ENCODE measurements around the gene IKZF1.

Gene IKZF1

DNA sequence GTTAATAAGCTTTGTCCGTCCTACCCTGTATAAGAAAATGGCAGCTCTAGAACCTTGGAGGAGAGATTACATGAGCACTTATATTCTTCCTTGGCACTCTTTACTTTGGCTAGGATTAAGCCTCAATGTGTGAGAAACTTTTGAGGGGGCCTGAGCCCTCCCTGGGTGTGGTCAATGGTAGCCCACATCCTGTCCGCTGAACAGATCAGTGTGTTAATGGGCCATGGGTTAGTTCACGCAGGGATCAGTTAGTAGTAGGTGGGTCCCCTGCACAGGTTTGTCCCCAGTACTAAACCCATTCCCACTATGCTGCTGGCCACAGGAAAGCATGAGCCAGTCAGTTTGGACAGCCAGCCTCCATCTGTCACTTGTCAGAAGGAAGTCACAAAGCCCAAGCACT lies 20.2 kb upstream of the IKZF1 start:
- no peak for DNase-seq

DNA sequence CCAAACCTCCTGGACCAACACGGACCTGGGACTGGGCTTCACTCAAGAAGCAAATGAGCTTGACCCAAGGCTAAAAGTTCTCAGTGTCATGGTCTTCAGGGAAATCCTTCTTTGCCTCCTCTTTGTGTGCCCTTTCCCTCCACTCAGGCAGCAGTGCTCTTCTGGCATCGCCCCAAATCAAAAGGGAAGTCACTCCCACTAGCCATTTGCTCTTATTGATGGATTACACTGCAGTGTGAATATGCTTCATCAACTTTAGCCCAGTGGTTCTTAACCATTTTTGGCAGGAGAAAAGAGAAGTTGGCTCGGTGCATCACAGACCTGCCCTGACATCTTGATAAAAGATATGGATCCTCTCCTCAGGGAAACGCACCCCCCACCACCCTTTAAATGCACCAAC lies 19.2 kb upstream of the IKZF1 start:
- no peak for DNase-seq

DNA sequence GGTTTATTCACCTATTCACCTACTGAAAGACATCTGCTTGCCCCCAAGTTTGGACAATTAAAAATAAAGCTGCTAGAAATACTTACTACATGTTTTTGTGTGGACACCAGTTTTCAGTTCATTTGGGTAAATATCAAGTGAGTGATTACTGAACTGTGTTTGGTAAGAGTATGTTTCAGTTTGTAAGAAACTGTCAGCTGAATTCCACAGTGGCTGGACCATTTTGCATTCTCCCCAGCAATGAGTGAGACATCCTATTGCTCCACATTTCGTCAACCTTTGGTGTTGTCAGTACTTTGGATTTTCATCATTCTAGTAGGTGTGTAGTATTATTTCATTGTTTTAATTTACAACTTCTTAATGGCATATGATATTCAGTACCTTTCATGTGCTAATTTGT lies 17.4 kb upstream of the IKZF1 start:
- DNase-seq: no peak

DNA sequence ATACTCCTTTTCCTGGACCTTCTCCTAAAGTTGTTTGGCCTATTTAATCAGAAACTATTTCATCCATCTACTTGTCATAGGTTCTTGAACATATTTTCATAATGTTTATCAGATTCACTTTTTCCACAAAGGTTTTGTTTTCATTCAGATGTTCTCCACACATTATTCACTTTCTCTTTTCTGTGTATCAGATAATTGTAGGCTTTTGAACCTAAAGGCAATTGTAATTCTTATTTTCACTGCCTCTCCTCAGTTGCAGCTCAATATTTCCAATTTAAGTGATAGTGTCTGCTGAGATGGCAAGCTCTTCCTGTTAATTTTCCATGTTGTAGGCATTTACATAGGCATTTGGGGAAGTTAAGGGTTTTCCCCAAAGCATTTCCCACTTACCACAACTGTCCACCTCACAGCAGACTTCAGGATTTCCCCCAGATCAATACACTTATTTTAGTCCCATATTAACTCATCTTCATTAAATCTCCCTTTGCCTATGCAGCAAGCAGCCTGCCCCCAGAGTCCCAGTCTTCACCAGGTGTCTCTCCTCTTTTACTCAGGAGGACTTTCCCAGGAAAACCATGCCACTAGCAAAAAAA lies 12.3 kb upstream of the IKZF1 start:
- DNase-seq: no peak

DNA sequence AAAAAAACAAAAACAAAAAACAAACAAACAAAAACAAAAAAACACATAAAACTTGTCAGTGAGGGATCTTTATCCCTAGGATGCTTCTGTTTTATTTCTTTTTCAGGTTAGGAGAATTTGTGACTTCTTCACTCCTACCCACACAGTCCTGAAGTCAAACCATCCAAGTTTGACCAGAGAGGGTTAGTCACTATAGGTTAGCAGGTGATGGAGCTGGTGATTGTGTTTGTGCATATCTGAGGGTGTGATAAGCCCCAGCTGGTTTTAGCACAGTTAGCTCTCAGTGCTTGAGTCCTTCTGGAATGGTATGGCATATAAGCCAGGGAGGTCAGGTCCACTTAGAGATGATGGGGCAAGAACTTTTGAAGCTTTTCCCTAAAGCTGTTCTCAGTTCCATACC lies 11.8 kb upstream of the IKZF1 start:
- DNase-seq: no peak

DNA sequence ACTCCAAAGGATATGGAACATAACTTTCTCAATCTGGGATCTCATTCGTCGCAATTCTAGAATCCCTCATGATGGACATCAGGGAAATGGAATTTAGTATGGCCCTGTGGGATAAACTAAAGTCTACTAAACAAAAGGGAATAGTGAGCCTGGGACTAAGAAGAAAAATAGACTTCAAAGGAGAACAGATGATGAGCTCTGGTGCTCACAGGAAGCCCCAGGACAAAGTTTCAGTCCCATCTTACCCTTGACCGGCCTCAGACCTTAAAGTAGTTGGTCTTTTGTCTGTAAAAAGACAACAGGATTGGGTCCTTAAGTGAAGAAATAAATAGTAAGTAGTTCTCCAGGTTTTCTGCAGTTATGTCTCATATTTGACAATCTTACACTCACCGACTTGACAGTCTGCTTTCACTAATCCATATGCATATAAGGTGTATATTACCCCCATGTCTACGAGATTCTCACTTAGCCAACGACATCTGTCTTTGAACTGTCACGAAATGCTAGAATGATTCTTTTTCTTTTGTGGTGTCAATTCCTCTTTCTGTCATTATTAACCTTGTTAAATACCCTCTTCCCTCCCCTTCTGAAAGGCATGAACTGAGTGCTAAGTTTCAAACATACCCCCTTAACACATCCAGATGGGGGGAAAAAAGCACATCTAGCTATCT lies 10.9 kb upstream of the IKZF1 start:
- no peak for DNase-seq

DNA sequence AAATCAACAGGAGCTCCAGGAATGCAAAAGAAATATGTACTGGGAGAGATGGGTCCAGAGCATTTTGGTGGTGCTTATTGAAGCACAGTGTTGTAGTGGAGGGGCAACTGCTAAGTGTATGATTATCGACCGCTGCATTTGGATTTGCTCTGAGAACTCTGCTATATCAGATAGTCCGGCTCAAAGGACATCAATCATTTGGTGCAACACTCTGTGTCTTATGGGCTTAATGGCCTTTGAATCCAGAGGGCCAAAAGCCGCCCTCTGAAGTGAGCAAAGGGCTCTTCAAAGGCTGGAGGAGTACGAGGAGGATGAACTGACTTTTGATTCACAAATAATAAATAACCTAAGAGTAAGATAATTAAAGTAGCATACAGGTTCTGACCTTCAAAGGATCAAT lies 9.4 kb upstream of the IKZF1 start:
- no peak for DNase-seq

DNA sequence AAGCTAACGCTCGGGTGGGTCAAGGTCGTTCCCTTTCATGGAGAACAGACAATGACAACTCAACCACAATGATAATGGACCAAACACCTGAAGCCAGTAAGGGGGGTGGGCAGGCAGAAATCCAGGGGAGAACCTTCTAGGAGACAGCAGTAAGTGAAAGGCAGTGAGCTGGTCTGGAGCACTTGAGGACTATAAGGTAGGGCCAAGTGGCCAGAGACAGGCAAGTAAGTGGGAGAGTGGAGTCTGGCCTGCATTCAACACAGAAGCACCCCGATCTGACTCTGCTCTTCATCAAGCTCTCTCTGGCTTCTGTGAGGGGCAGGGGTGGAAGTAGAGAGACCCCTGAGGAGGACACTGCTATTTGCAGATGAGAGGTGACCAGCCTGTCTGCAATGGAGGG lies 7.7 kb upstream of the IKZF1 start:
- DNase-seq: no peak

DNA sequence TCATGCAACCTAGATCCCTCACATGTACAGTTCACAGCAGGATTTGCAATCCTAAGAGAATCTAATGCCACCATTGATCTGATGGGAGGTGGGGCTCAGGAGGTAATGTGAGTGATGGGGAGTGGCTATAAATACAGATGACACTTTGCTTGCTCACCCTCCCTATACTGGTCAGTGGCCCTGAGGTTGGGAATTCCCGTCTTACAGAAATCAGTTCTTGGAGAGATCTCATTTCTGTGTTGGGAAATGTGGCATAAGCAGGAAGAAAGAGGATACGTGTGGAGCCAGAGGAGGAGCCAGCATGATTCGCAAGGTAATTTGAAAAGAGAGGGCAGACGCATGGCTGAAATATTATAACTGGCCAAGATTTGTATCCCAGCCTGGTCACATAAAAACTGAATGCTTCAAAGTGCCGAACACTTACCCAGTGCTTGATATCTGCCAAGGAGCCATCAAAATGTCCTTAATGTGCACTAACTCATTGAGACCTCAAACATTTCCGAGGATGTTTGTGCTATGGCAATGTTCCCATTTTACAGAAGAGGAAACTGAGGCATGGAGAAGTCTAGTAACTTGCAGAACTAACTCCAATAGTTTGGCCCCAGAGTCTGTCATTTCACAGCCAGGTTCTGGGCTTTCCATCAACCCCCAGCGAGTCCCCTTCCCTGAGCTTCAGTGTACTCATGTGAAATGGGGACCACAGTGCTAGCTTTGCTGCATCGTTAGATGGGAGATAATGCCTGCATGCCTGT lies 5.5 kb upstream of the IKZF1 start:
- no peak for DNase-seq

DNA sequence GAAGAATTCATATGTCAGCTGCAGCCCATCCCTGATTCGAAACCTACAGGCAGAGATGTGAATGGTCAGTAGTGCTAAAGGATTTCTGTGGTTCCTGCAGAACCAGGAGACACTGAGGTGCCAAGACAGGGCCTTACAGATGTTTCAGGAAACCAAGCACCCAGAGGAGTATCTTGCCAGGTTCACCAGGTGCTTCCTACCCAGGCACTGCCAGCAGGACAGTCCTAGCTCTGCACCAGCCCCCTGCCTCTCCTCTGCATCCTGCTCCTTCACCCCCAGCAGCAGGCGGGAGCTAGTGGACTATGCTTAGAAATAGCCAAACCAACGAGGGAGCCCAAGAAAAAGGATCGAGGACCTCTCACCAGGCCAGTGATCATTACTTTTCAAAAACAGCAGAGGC lies 4.2 kb upstream of the IKZF1 start:
- DNase-seq: no peak

DNA sequence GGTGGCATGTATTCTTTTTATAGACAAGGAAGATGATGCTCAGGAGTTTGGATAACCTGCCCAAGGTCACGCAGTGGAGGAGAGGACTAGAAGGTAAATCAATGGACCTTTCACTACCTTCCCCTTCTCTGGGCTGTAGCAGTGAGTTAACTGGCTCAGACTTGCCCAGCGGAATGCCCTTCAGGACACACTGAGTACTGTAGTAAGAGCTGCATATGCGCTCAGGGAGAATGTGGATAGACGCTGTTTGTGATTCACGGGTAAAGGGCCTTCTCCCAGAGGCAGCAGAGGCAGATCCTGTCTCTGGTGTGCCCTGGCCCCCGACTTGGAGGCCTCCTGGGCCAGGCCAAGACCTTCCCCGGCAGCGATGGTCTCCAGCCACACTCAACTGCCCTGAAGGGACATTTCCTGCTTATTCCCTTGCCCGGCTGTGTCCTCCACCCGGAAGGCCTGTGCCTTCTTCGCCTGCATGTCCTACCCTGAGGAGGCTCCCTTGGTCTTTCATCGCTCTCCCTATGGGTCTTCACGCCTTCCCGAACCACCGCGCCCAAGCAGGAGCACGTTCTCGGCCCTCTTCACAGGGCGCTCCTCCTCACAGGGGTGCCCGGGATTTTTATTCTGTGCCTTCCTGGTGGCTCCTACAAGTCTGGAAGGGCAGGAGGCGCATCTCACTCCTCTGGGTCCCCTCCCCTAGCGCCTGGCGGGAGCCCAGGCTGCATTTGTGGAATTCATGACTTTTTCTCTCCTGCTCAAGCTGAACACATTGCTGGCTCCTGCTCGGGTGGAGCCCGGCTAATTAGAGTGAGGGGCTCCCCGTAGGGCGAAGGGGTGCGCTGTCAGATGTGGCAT lies 1.8 kb upstream of the IKZF1 start:
- no peak for DNase-seq

DNA sequence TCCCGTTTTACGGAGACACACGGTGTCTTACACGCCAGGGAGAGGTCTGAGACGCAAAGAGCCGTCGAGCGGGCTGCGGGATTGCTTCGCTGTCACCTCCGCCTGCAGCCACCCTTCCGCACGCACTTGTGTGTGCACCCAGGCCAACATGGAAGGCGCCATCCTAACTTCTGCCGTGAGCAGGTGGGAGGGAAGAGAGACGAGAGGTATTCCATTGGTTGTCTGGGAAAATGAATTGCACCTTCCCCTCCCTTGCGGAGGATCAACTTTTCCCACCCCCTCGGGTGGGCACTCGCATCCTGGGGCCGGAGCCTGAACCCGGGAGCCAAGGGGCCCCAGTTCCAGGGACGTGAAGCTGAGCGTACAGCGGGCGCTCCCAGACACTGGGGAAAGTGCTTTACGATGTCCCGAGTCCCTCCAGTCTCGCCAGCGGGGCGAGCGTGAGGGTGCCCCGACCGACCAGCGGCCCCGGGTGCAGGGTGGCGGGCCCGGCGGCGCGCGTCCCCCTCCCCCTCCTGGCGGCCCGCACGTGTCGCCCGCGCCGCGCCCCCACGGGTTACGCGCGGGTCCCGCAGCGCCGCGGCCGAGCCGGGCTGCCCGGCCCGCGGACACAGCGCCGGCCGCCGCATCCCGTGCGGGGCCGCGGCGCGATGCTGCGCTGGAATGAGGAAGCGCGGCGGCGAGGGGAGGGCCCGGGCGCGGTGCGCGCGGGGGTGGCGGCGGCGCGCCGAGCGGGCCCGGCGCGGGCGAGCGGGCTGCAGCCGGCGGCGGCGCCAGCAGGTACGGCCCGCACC lies 984 bp upstream of the IKZF1 start:
- DNase-seq: peak; percentile 83

DNA sequence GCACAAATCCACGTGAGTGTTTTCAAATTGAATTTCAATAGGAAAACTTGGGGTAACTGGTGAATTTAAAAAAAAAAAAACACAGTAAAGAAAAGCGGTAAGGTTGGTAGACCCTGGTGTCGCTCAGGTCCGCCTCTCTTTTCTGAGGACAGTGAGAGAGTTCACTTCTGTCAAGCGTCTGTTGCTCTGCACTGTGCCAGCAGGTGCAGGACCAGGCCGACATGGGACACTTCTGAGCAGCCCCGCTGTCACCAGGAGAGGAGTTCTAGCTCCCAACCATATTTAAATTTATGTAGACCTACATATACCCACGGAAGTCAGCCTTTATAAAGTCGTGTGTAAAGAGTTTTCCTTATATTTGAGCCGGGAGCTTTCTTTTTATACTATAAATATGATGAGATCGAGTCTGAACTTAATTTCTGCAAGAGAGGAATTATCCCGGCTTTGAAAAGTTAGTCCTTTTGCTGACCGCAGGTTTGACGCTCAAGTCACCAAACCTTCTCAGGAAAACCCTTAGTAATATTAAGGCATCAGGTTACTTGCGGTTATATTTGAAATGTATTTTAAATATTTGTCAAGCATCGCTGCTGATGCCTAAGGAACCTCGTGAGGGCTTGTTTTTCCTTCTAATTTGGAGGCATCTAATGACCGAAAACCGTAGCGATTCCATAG lies 531 bp downstream of the IKZF1 start:
- DNase-seq: peak; percentile 84

DNA sequence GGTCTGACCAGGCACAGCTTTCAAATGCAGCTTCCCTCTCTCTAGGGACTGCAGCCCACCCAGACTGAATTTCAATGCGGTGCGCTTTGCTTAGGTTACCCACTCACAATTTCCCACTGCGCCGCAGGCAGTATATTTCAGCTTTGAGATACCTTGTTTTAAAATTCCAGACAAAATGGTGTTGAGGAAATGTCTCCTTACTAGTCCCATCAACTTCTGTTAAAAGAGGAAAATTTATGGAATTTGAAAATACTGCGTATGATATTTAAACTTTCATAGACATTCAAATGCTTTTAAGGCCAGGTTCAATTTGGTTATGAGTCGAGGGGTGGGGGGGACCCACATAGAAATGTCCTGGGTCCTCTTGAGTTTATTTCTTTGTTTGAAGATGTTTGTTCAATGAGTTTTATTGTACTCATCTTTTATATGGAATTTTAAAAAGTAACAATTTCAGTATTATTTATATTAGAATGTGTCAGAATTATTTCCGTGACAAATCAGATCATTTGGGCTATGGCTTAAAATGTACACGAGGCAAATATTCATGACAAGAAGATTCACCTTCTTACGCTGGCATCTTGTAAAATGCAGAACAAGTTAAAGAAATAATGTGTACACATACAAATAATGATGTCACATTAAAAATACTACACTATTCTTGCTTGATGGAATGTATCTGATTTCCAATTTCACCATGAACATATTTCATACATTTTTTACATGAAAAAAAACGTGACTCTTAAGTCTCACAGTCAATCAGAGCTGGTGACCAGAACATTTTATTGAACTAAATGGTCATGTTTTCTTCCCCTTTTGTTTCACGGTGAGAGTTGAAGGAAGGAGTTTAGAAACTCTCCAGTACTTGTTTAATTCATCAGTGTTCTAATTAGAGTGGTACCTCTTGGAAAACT lies 1.3 kb downstream of the IKZF1 start:
- no peak for DNase-seq

DNA sequence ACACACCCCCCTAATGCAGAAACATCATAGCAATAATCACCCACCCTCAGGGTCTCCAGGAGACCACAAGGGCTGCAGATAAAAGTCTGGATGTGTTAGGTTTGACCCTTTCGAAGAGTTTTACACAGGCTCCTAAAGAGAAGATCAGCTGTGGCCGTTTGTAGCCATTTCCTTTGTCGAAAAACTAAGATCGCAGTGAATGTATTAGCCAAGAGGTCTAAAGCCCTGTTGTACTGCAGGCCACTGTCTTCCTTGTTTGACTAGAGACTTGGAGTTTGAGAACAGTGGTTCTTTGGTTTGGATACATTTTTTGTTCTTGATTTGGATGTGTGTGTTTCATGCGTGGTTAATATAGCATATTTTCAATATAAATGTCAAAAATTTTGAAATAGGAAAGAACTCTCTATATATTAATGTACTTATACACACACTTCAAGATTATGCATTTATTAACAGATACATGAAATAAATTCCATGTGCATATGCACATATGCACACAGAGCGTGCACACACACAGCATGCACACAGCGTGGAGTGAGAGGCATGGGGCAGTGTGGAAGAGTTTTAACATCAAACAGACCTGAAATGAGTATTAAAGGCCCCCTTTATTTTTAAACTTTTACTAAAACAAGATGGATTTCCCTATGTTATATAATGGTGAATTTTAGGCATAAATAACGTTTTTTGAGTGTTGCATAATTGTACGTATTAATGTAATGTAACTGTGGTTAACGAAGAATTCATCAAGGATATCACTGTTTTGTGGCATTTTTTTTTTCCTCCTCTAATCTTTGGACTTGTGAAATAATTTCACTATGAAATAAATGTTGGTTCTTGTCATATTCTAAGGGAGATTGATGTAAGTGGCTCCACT lies 2.2 kb downstream of the IKZF1 start:
- no peak for DNase-seq

DNA sequence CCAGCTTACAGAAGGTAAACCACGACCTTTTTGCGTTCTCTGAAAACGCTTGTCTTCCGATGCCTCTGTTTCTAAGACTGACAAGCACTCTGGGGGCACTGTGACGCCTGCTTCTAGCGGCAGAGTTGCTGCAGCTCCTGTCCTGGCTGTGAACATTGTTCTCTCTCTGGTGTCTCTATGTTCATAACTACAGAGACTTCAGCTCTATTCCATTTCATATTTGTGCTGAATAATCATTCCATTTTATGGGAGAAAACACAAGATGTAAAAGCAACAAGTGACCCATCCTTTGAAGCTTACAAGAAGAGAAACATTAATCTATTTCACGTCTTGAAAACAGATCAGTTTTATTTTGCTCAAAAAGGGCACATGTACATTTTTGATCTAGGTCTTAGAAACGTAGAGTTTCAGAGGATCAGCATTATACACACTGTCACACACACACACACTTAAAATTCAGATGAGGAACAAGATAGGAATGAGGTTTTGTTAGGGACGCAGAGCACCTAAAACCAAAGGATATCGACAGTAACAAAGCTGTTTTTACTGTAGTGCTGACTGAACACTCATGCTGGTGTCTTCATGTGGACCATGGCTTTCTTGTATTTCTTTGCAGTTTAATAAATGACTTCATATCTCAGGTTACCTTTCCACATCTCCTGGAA lies 3.0 kb downstream of the IKZF1 start:
- DNase-seq: no peak

DNA sequence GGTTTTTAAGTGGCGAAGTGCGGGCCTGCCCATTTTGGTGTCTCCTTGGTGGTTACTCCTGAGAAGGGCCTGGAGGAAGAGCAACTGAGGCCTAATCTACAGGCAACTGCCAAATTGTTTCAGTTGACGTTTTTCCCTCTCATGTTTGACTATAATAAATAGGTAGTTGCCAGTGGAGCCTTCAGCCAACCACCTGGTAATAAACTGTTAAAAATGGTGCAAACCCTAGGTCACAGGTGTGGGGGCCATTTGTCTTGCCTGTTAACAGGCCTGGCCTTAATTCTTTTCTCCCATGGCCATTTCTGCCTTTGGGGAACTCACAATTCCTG lies 3.7 kb downstream of the IKZF1 start:
- no peak for DNase-seq

DNA sequence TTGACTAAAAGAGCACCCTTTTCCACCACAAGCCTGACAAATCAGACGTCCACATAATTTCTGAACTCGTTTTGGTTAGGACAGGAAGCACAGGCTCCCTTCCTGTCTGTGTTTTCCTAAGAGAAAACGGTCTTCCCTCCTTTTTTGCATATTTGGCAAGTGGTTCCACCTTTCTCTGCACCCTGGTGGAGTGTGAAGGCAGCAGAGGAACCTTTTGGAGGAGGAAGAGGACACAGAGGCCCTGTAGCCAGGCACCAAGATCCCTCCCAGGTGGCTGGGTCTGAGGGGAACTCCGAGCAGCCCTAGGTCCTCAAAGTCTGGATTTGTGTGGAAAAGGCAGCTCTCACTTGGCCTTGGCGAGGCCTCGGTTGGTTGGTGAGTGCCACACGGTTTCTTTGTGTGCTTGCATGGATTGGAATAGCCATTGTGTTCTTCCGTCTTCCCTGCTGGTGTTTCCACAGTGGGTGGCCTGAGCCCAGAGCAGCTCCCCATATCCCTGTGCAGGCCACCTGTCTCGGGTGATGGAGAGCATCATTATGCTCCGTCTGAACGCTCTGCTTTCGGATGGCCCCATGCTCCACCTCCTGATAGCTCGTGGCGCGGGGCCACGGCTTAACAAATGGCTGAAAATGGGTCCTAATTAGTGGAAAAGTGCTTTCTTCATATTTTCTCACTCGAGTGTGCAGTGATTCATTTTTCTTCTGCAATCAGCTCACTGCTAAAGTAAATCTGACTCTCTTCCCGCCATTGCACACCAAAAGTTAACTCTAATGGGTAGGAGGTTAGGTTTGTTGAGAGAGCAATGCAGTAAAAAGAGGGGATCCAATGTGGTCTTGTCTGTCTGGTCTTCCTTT lies 4.2 kb downstream of the IKZF1 start:
- DNase-seq: peak; percentile 87

DNA sequence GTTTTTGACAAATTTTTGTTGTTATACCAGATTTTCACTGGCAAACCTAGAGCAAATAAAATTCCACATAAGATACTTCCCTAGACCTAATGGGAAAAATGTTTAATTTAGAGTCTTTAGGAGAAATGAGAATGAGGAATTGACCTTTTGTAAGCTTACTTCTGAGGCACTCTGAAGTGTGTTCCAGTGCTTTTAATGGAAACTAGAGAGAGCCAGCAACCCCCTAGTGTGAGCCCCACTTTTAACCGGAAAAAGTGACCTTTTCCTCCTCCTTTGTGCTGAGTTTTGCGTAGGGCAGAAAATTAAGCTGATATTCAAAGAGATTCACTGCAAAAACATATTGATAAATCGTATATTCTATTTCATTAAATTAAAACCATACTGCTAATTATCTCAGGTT lies 5.2 kb downstream of the IKZF1 start:
- no peak for DNase-seq

All from activated CD8-positive, alpha-beta memory T cell treated with anti-CD3 and anti-CD28 coated beads for 24 hours (primary cell).